Neural crest cell (in vitro differentiated cells): ENCODE measurements around the gene PTPRF. TPM values are rescaled to one million over a fixed set of nuclear protein-coding genes. Genes with fewer than 3 reads are reported as not detected.

ENCODE experiments used
- DNase-seq: peaks from one replicate; pipeline ENCODE4 v3.0.0; 2021; ENCODE audit warnings: low read depth, mixed read lengths, low spot score
- H3K27ac Mint-ChIP-seq: one replicate; pipeline ENCODE4 v1.8.0; 2021; ENCODE audit warnings: mild to moderate bottlenecking, mixed read lengths; ENCODE audit not compliant: unreplicated experiment
- H3K27me3 Mint-ChIP-seq: 2 replicates; pipeline ENCODE4 v1.8.0; 2021; ENCODE audit warnings: low read depth, mild to moderate bottlenecking, mixed read lengths
- H3K36me3 Mint-ChIP-seq: 2 replicates; pipeline ENCODE4 v1.8.0; 2021; ENCODE audit warnings: low read depth, mild to moderate bottlenecking, mixed read lengths
- H3K4me1 Mint-ChIP-seq: 2 replicates; pipeline ENCODE4 v1.8.0; 2021; ENCODE audit warnings: mixed read lengths
- H3K4me3 Mint-ChIP-seq: one replicate; pipeline ENCODE4 v1.8.0; 2021; ENCODE audit warnings: mild to moderate bottlenecking, mixed read lengths
- H3K9me3 Mint-ChIP-seq: 2 replicates; pipeline ENCODE4 v1.8.0; 2021; ENCODE audit warnings: mixed read lengths
- total RNA-seq: library from RNA; stranded (reverse); gene quantifications from 2 replicates; pipeline ENCODE4 v1.2.1, GENCODE V29; 2021
- TF ChIP-seq, protein P1 (sequence below): fragments of 200-600 bp; sonication (generic); conservative IDR thresholded peaks from 2 replicates; pipeline ENCODE4 v1.5.0; 2021; ENCODE audit warnings: antibody characterized with exemption, mild to moderate bottlenecking

The PTPRF gene
- total RNA-seq, 1 donor from 2014 or later: 125 TPM

GRCh38 chr1:43590388-43590925 is 59.8 kb downstream of the PTPRF start:
- Mint-ChIP-seq H3K4me3 (no peak overlapping the region), H3K36me3 (peaks cover 5% of the 10 kb centered on the region)
- no peak for DNase-seq

GRCh38 chr1:43591181-43591580 is 60.5 kb downstream of the PTPRF start:
- no peak for DNase-seq
- no peaks in the 10 kb centered on the region for H3K9me3 Mint-ChIP-seq
- TF ChIP-seq, protein P1, sequence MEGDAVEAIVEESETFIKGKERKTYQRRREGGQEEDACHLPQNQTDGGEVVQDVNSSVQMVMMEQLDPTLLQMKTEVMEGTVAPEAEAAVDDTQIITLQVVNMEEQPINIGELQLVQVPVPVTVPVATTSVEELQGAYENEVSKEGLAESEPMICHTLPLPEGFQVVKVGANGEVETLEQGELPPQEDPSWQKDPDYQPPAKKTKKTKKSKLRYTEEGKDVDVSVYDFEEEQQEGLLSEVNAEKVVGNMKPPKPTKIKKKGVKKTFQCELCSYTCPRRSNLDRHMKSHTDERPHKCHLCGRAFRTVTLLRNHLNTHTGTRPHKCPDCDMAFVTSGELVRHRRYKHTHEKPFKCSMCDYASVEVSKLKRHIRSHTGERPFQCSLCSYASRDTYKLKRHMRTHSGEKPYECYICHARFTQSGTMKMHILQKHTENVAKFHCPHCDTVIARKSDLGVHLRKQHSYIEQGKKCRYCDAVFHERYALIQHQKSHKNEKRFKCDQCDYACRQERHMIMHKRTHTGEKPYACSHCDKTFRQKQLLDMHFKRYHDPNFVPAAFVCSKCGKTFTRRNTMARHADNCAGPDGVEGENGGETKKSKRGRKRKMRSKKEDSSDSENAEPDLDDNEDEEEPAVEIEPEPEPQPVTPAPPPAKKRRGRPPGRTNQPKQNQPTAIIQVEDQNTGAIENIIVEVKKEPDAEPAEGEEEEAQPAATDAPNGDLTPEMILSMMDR: no peak
- no peak overlapping the region for H3K27ac Mint-ChIP-seq
- no peak overlapping the region for H3K4me3 Mint-ChIP-seq
- H3K27me3 Mint-ChIP-seq: no peaks in the 10 kb centered on the region
- H3K36me3 Mint-ChIP-seq: peaks cover 5% of the 10 kb centered on the region
- peaks cover 5% of the 10 kb centered on the region for H3K4me1 Mint-ChIP-seq

More at GRCh38 chr1:43590388-43590925, 59.8 kb downstream of the PTPRF start:
- peaks cover 5% of the 10 kb centered on the region for H3K4me1 Mint-ChIP-seq
- H3K9me3 Mint-ChIP-seq: no peaks in the 10 kb centered on the region
- no peaks in the 10 kb centered on the region for H3K27me3 Mint-ChIP-seq
- TF ChIP-seq, protein P1: no peak
- no peak overlapping the region for H3K27ac Mint-ChIP-seq

DNA sequence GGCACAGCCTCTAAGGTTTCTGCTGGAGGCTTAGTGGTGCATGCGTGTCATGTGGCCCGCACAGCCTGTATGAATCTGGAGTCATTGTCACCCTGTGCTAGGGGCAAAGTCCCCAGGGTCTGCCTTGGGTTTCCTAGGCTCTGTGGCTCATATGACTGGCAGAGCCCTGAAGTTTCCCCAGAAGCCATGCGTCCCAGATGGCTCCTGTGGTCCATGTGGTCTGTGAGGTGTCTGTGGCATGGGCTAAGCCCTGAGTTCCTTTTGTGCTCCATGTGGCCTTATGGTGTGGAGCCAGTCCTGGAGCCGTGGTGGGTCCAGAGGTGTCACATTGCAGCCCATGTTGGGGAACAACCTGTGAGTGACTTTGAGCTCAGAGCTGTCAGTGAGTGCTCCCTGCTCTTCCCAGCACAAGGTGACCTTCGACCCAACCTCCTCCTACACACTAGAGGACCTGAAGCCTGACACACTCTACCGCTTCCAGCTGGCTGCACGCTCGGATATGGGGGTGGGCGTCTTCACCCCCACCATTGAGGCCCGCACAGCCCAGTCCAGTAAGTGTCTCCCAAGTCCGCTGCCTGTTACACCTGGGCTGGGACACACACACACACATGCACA is 61.5 kb downstream of the PTPRF start:
- Mint-ChIP-seq H3K27ac (no peak overlapping the region), H3K36me3 (peaks cover 5% of the 10 kb centered on the region), H3K9me3 (no peaks in the 10 kb centered on the region), H3K4me1 (peaks cover 5% of the 10 kb centered on the region), H3K4me3 (no peak overlapping the region), H3K27me3 (no peaks in the 10 kb centered on the region)
- no peak for DNase-seq
- TF ChIP-seq, protein P1: no peak

DNA sequence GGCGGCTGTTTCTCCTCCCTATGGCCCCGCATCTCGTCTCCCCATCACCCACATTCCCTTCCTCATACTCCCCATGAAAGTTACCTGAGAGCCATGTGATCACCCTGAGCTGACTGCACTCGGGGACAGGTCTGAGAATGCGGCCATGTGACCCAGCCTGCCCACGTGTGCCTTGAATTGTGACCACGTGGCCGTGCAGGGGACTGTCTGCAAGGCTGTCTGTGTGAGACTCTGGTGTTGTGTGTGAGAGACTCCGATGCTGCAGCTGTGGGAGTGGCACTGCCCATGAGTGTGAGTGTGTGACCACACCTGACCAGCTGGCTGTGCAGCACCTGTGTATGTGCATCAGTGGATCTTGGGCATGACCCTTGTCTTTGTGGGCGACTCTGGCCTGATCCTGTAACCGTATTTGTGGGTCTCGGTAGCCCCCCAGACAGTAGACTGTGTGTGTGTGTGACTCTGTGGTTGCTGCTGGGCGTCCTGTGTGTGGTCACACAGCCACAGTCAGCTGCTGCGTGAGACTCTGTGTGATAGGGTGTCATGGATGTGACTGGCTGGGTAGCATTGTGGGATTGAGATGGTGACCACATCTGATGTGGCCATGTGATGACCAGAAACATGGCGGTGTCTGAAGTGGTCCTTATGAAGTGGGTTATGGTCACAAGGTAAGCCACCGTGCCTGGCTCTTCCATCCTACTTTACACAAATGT is 62.4 kb downstream of the PTPRF start:
- H3K4me3 Mint-ChIP-seq: no peak overlapping the region
- DNase-seq: no peak
- no peaks in the 10 kb centered on the region for H3K9me3 Mint-ChIP-seq
- H3K27ac Mint-ChIP-seq: no peak overlapping the region
- peaks cover 5% of the 10 kb centered on the region for H3K4me1 Mint-ChIP-seq
- TF ChIP-seq, protein P1: no peak
- no peaks in the 10 kb centered on the region for H3K27me3 Mint-ChIP-seq
- H3K36me3 Mint-ChIP-seq: peaks cover 5% of the 10 kb centered on the region

DNA sequence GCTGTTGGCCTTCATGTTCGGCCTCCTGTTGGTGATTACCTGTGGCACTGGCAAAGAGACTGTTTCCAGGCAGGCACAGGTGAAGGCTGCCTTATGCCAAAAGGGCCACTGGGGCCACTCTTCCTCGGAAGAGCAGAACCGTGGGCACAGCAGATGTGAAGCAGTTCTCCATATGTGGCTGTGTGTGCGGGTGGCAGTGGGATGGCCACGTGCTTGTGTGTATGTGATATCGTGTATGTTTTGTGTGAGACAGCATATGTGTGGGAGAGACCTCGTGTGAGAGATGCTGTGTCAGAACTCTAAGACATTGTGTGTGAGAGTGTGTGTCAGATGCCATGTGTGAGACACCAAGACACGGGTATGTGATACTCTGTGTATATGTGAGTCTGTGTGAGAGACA is 65.9 kb downstream of the PTPRF start:
- Mint-ChIP-seq H3K36me3 (peaks cover 5% of the 10 kb centered on the region), H3K4me3 (no peak overlapping the region), H3K27ac (no peak overlapping the region), H3K27me3 (no peaks in the 10 kb centered on the region), H3K9me3 (no peaks in the 10 kb centered on the region), H3K4me1 (peaks cover 5% of the 10 kb centered on the region)
- TF ChIP-seq, protein P1: no peak
- no peak for DNase-seq
